K562 (cell line): ENCODE data around the gene GRK3.

Source experiments
- POLR2A ChIP-seq: fragments of 450-650 bp; conservative IDR thresholded peaks from 2 replicates; pipeline ENCODE4 v1.6.1; 2016
- ZNF668 ChIP-seq: fragments of 250-450 bp; sonication (Bioruptor Pico); IDR thresholded peaks from 2 replicates; pipeline ENCODE4 v1.8.0; 2022; ENCODE audit warnings: mild to moderate bottlenecking, inconsistent platforms

- TF ChIP-seq ZNF668 (CRISPR knock-in tag) (no peak), POLR2A (no peak)
Observed at GRCh38 chr22:25645964-25646363, 81.5 kb downstream of the GRK3 start.
